HG02610 (cell line): ENCODE measurements around the gene SLC25A19.

ENCODE experiments used
- ATAC-seq: cut with Tn5 transposase; IDR thresholded peaks from one replicate; pipeline ENCODE4 v1.9.1; 2021; ENCODE audit warnings: mild to moderate bottlenecking, moderate library complexity; ENCODE audit not compliant: unreplicated experiment

SLC25A19 gene

DNA sequence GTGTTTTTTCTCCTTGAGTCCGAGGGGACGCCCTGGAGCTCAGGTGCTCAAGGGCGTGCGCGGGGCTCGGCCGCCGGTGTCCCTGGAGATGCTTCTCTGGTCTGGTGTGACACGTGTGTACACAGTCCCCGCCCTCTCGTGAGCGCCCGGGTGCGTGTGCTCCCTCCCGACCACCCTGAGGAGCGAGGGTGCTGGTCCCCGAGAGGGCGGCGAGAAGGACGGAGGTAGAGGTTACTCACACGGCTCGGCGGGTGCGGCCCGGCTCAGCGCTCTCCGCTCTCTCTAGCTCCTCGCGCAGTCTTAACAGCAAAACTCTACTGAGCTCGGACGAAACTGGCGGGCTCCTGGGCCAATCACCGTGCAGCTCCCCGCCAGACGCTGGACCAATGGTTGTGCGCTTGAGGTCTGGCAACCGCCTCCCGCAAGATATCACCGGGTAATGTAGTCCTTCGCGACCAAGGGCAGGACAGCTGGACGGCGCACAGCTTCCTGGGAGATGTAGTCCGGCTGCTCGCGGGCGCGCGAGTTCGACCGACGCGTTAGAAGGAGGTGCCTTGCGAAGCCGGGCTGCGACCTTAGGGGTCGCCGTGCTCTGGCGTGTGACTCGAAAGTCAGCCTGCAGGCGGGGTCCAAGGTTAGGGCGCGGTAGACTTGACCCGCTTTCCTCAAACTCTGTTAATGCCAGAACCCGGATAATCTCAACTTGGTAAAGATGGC, at the start of gene SLC25A19:
Gene SLC25A19, minus strand, starts transcription at position 319 of the 717 bp plus-strand sequence. CDS start 2,669 bp downstream, outside the sequence.
- peak; percentile 94 for ATAC-seq

DNA sequence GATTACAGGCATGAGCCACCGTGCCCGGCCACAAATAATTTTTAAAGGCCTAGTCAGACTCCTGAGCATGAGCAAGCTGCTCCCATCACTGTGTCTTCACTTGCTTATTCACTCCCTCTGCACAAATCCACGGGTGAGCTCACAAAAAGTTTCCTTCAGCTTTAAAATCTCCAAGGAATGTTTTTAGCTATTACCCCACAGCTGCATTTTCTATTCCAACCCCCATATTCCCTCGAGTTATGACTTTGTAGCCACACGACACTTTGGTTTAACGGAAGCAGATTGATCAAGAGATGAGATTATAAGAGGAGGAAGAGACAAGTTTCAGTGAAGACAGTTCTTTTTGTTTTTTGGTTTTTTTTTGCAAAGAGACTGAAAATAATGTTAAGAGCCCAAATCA, 49.1 kb upstream of the SLC25A19 start:
- ATAC-seq = no peak

DNA sequence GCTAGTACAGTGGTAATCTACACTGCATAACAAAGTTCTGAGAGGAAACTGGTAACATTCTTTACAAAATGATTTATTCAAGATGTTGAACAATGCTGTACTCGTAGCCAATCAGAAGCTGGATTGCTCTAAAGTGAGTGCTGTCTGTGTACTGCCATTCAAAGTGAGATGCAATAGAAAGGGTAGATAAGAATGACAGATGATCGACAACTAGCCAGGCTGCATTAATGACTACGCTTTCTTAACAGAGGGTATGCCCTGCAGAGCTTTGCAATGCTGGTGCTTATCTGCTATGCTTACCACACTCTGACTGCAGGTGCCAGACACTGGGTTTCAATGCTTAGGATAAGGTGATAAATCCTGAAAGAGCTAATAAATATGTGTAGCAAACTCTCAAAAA, 46.1 kb upstream of the SLC25A19 start:
- ATAC-seq = no peak

DNA sequence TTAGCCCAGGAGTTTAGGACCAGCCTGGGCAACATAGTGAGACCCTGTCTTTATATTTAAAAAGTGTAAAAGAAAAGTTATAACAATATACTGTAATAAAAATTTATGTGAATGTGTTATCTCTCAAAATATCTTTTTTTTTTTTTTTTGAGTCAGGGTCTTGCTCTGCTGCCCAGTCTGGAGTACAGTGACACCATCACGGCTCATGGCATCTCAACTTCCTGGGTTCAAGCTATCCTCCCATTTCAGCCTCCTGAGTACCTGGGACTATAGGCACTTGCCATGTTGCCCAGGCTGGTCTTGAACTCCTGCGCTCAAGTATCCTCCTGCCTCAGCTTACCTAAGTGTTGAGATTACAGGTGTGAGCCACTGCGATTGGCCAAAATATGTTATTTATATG, 45.5 kb upstream of the SLC25A19 start:
- ATAC-seq = no peak

DNA sequence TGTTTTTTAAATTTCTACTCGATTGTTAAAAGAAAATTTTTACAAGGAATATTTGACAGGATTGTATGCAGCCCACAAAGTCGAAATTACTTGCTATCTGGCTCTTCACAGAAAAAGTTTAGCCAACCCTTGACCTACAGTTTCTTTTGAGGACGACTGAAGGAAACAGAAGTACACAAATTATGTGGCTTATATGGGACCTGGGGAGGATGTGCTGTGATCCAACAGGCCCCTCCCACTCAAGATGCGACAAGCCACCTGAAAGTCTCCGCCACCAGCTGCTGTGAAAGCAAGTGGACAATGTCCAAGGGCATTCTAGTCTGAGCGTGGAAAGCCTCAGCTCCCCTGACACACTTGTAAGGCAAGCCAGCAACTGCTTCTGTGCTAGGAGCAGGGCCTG, 42.4 kb upstream of the SLC25A19 start:
- no peak for ATAC-seq

DNA sequence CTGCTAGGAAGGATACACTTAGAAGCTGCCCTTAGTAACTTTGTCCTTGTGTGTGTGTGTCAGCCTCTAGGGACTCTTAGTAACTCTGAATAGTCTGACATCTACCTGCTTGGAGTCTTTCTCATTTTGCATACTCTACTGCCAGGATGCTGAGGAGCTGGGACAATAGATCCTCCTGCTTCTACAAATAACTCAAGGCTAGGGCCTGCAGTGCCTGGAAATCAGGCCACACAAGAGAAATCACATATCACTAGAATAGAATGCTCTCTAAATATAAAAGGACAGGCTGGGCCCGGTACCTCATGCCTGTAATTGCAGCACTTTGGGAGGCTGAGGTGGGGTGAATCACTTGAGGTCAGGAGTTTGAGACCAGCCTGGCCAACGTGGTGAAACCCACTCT, 38.5 kb upstream of the SLC25A19 start:
- ATAC-seq = no peak

DNA sequence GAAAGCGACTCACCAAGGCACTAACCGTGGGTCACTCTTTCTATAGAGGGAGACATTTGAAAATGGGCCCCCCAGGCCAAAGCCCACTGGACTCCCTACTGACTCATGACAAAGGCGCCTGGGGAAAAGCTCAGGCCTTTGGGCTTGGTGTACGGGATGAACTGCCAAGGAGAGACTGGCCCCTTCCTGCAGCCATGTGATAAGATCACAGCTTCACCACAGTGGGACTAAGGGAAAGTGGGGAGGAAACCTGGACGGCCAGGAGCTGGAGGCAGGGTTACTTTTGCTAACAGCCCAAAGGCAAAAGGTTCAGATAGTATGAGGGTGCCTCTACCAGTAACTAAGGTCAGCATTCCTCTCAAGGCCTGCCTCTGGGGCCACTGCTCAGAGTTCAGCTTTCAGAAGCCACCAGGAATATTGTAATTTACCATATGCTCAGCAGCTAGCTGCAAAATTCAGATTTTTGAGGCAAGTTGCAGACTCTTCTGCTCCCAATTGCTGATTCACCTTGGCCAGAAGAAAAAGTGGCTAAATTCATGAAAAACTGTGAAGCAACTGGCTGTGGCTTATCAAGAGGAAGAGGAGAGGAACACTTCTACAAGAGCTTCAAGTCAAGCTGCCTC, 37.1 kb upstream of the SLC25A19 start:
- no peak for ATAC-seq

DNA sequence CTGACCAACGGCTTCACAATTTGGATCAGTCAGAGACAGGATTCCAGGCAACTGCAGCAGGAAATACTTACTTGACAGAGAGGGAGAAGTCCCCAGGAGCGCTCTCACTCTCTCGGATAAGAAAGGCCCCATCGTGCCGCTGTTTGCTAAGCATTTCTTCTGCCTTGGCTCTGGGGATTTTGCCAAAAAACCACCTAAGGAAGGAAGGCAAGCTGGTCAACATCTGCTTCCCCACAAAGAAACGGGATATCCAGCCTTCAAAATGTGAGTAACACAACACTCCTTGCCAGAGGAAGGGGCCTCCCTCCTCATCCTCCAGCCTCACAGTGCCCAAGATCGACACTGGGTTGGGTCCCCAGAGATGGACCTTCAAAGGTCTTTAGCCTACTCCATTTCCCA, 36.6 kb upstream of the SLC25A19 start:
- no peak for ATAC-seq

DNA sequence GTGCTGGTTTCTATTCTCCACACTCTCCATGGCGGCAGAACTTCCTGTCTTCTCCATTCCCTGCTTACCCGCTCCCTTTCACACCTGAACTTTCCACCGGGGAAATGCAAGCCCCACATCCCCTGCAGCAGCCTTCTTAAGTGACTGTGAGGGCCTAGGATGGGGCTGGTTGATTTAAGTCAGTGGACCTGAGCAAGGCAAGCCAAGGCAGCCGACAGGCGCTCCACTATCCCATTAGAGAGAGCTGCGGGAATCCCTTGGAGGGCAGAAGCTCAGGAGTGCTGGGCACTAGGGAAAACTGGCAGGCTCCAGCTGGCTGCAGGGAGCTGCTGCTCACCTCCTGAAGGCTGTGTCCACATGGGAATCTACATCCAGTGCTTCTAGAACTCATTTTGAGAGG, 36.1 kb upstream of the SLC25A19 start:
- no peak for ATAC-seq

DNA sequence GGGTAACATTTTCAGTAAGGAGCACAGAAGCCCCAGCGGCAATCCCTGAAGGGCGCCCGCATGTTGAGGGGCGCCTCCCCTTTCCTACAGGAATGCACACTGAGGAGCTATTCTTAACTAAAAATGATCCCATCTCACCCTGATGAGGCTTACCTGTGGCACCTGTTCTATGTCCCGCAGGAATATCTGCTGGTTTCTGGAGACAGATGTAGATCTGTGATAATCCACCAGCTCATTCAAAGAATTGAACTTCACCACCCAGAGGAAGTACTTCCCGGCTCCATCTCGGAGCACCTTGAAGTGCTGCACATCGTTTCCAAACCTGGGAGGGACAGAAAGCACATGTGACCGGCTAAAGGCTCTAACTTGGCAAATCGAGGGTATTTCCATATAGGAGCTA, 32.3 kb upstream of the SLC25A19 start:
- no peak for ATAC-seq

DNA sequence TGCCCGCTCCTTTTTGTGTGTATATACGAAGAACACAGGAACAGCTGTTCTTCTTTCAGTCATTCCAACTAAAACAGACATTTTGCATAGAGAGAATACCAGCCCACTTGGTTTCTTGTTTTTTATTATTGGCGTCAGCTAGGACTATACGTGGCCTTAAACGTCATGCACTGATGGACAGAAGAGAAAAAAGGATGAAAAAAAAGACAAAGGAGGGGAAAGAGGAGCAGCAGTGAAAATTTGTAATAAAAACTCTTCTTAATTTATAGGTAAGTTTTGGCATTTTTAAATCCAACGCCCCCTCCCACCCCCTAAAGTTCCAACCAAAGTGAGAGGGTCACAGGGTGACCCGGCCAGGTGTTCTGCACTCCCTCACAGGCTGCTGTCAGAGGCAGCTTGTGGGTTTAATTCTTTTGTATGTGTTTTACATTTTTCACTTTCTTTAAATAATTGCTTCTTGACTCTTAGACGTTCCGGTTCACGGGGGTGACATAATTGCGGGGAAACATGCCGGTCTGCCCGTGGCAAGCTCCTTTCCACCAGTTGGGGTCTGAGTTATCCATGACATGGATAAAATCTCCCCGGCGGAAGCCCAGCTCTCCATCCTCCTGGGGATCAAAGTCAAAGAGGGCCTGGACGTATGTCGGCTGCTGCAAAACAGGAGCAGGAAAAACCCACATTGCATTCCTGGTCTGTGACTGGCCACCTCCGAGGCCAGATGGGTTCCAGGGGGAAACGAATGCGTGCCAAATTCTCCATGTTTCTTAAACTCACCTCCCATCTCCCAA, 30.9 kb upstream of the SLC25A19 start:
- no peak for ATAC-seq

DNA sequence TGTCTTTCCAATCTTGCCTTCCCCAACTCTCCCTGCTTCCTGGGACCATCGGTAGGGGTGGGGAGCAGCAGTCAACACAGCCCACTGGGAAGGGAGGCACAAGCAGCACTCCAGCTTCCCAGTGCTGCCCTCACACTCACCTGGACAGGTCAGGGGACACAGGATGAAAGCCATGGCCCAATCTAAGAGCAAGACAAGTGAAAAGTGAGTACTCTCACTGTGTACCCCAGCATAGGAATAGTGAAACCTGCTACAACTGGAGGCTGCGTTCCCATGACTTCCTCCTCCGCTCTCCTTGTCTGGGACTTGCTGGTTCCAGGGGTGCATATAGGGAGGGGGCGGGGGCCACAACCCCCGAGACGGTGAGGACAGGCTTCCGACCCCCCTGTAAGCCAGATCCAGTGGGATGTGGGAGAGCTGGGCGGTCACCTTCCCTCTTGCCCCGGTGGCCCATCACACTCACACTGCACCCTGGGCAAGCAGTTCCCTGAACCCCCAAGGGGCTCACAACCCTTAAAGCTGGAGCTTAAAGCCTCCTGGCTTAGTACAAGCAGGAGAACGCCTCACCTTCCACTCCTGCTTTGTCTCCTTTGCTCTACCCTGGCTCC, 29.5 kb upstream of the SLC25A19 start:
- no peak for ATAC-seq

DNA sequence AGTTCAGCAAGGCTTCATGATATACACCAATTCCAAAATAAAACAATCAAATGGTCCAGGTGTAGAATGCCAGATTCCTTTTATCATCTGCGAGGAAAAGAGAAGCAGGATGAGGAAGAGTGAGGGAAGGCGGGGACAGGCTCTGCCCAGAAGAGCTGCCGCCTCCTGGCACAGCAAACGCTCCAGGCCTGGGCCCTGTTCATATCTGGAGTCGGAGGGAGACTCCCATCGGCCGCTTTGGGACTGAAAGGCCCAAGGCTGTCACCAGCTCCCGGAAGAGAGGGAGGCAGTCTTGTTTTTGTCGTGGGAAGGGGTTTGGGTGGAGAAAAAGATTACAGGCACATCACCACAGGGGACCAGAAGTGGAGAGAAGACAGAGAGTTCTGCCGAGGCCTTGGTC, 29.0 kb upstream of the SLC25A19 start:
- no peak for ATAC-seq

DNA sequence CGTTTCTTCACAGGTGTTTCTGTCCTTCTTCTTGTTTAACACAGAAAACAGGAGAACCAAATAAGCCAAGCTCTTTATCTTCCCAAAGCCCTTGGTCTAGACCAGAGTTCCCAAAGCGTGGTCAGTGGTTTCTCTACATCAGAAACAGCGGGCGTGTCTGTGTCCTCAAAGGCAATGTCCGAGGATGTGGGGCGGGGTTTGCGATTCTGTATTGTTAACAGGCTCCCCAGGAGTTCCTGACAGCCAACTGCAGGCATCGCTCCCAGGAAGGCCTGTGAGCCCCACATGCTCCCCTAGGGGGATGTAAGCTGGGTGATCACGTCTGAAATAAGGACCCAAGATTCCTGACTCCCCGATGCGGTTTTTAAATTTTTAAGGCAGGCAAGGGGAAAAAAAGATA, 28.4 kb upstream of the SLC25A19 start:
- no peak for ATAC-seq

DNA sequence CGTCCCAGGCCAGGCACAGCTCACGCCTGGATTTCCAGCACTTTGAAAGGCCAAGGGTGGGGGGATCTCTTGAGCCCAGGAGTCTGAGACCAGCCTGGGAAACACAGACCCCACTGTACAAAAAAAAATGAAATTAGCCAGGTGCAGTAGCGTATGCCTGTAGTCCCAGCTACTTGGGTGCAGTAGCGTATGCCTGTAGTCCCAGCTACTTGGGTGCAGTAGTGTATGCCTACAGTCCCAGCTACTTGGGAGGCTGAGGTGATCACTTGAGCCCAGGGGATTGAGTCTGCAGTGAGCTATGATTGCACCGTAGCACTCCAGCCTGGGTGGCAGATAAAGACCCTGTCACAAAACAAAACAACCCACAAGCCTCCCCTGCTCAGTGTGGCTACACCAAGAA, 27.0 kb upstream of the SLC25A19 start:
- no peak for ATAC-seq

DNA sequence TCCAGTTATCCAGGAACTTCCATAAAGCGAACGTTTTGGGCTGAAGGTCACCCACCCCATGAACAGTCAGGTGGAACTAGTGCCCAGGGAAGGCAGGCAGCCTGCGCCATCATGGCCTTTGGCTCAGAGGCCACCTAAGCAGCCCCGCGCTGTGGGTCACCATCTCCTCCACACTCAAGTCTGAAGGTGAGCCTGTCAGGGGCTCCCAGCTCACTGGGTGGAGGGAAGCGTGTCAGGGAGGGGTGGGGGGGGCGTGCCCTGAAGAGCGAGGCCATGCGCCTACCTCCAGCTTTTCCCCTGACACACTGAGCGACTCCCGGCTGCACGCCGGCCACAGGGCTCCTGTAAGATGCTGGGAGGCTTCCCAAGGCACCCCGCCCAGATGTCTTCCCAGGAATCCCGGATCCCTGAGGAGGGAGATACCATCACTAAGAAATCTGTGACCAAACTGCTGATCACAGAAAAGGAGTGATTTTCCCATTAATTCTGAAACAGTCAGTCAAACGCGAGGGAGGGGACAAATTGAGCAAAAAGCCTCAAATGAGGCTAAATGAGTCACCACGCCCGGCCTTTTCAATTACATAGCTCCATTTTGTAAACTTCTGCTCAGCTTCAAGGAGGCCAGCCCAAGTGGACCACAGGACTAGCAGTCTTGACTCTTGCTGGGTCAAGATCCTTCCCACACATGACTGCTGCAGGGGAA, 26.5 kb upstream of the SLC25A19 start:
- ATAC-seq = no peak

DNA sequence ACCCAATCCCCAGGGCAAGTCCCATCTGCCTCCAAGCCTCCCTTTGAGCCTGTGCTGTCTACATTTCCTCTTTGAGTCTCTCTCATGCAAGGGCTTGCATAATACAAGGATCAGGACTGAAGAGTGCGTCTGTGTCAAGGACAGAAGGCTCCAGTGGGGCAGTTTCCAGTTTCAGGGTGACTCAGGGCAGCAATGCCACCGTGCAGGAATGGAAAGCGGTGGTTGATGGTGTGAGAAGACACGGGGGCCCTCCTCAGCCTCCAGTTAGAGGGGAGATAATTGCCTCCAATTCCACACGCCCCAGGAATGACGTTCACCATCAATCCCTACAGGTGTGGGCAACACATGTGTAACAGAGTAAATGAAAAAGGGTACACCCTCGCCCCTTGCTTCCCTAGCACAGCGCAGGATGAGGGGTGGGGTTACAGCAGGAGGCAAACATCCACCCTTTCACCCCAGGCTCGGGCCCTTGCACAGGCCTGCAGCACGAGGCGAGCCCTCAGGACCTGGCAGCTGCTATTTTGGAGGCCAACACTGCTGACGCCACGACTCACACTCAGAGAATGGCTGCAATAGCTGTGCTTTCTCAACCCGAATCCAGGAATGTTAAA, 24.8 kb upstream of the SLC25A19 start:
- ATAC-seq = no peak

DNA sequence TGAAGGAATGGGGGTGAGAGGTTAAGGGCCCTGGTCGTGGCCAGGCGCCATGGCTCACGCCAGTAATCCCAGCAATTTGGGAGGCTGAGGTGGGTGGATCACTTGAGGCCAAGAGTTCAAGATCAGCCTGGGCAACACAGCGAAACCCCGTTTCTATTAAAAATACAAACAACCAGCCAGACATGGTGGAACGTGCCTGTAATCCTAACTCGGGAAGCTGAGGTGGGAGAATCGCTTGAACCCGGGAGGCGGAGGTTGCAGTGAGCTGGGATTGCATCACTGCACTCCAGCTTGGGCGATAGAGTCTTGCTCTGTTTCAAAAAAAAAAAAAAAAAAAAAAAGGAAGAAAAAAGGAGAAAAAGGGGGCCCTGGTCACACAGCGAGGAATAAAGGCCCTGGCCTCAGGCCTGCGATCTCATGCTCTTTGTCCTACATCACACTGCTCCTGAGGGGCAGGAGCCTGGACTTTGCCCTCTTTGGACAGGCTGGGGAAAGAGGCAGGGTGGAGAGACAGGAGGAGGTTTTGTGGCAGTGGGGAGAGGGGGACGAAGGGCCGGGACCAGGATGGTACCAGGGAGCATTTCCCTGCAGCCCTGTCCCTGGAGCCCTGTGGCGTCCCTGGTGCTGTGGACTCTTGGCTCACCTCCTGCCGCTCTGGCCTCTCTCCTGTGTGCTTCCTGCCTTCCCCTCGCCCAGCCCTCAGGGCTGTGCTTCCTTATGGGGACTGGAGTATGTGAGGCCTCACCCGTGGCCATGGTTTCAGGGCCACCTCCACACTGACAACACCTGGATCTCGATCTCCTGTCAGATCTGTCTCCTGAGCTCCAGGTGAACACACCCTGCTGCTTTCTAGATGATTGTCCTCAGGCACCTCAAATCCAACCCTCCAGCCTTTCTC, 19.7 kb upstream of the SLC25A19 start:
- no peak for ATAC-seq

DNA sequence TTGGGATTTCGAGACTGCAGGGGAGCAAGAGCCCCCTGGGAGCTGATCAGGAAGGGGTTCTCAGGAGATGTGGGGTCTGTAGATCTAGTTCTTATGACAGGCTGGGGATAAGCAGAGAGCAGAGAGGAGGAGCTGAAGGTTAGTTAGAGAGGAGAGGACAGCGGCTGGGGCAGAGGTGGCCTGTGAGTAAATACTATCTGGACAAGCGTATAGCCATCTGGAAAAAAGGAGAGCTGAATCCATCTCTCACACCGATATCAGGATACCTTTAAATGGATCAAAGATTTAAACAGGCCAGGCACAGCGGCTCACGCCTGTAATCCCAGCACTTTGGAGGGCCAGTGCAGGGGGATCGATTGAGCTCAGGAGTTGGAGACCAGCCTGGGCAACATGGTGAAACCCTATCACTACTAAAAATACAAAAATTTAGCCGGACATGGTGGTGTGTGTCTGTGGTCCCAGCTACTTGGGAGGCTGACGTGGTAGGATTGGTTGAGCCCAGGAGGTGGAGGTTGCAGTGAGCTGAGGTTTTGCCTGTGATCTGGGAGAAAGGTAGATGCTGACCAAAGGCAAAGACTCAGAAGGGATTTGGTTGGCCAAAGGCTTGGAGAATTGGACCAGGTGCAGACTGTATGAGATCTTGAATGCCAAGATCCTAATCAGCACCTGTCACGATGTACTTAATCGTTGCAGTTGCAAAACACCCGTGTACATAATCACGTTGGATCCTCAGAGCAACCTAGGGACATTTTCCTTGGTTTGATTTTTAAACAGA, 18.9 kb upstream of the SLC25A19 start:
- ATAC-seq = no peak
